Transverse colon (tissue), 4 donors: ENCODE measurements around the gene GPR78. TPM values are rescaled to one million over a fixed set of nuclear protein-coding genes. Genes with fewer than 3 reads are reported as not detected.

Source experiments
- DNase-seq: peaks from one replicate; pipeline ENCODE4 v3.0.0-alpha.2; 2019
- H3K27ac ChIP-seq, 4 donors: fragments of 200-600 bp; sonication (generic); 2 replicates each; pipeline ENCODE4 v1.5.1; 2016 to 2018; ENCODE audit warnings: inconsistent platforms in 4 of 4
- H3K27me3 ChIP-seq: fragments of 200-600 bp; sonication (generic); 2 replicates; pipeline ENCODE4 v1.5.1; 2017; ENCODE audit warnings: inconsistent platforms
- H3K36me3 ChIP-seq, 4 donors: fragments of 200-600 bp; sonication (generic); 2 replicates each; pipeline ENCODE4 v1.5.1; 2017 to 2019; ENCODE audit warnings: inconsistent platforms in 4 of 4
- H3K4me1 ChIP-seq, 4 donors: fragments of 200-600 bp; sonication (generic); 2 replicates each; pipeline ENCODE4 v1.5.1; 2017 to 2020; ENCODE audit warnings: inconsistent platforms in 4 of 4
- H3K4me3 ChIP-seq, 4 donors: fragments of 200-600 bp; sonication (generic); 1 replicate in 1 of 4; 2 replicates in 3 of 4; pipeline versions ENCODE4 v1.5.1 to v1.6.1; 2017 to 2019; ENCODE audit warnings: inconsistent platforms in 4 of 4
- H3K9me3 ChIP-seq, 2 donors: fragments of 200-600 bp; sonication (generic); 2 replicates each; pipeline ENCODE4 v1.5.1; 2017 to 2019; ENCODE audit warnings: inconsistent platforms in 2 of 2
- EP300 ChIP-seq: sonication (generic); formaldehyde crosslinking; IDR thresholded peaks from one replicate; pipeline ENCODE4 v1.6.1; 2017; ENCODE audit warnings: antibody characterized with exemption, low read depth
- POLR2A ChIP-seq: fragments of 450-650 bp; IDR thresholded peaks from one replicate; pipeline ENCODE4 v1.6.1; 2016; ENCODE audit warnings: antibody characterized with exemption, mild to moderate bottlenecking, moderate library complexity
- POLR2AphosphoS5 ChIP-seq, 3 donors: sonication (generic); formaldehyde crosslinking; IDR thresholded peaks; one replicate each; pipeline ENCODE4 v1.6.1; 2016; ENCODE audit warnings: antibody characterized with exemption in 3 of 3
- WGBS, 2 donors: methylation state at CpG; one replicate each; pipeline ENCODE4 v1.1.5; 2018; ENCODE audit warnings: low coverage in 1 of 2; 5-methylcytosine and 5-hydroxymethylcytosine counted together
- in situ Hi-C, 4 donors: fragments of 200-750 bp; cut with MboI; loops; one replicate each; pipeline versions ENCODE4 v1.15.0 to v1.15.1; 2017; ENCODE audit warnings: low sequenced_read_pairs in 3 of 4, low pct_ligation_motif_present in 1 of 4, low pct_unique_long_range_greater_than_20kb in 1 of 4
- intact Hi-C: fragments of 100-400 bp; cut with DNase I; formaldehyde crosslinking; loops from one replicate; pipeline ENCODE4 v1.15.1; 2023; ENCODE audit warnings: low total_unique reads
- total RNA-seq, 4 donors: library from RNA; depleted of rRNA; stranded (reverse); fragments of >200 nt; gene quantifications; one replicate each; pipeline ENCODE4 v1.1.0, GENCODE V29; 2016
- TF ChIP-seq, protein P1 (sequence below), 5 experiments: fragments of 200-600 bp in 3 of 5; fragments of 450-650 bp in 2 of 5; sonication (generic) in 3 of 5; IDR thresholded peaks; 1 replicate in 2 of 5; 2 replicates in 3 of 5; pipeline ENCODE4 v1.5.1; 2016 to 2017; ENCODE audit warnings: antibody characterized with exemption in 5 of 5, inconsistent platforms in 3 of 5, mild to moderate bottlenecking in 2 of 5, moderate library complexity in 1 of 5

GPR78 gene
- total RNA-seq, 4 donors from 2014 or later = 0.14 TPM; not detected in 3

GRCh38 chr4:8591626-8592365, 11.6 kb downstream of the GPR78 start:
- H3K4me1 ChIP-seq = no peaks in the 10 kb centered on the region
- WGBS, 2 donors = 66 to 100% methylated on average over 2 to 15 of the region's 15 CpGs
- no peak overlapping the region for H3K27ac ChIP-seq
- intact Hi-C loops (loop anchor here (5.0 kb wide), 1 partner anchor 119 kb away; no protein-coding TSS in a partner anchor), in situ Hi-C loops (loop anchor here in 3 of 4 donors (10.0 to 25.0 kb wide), 3 partner anchors 127 to 354 kb away; no protein-coding TSS in a partner anchor)
- TF ChIP-seq EP300 = no peak
- TF ChIP-seq, protein P1, sequence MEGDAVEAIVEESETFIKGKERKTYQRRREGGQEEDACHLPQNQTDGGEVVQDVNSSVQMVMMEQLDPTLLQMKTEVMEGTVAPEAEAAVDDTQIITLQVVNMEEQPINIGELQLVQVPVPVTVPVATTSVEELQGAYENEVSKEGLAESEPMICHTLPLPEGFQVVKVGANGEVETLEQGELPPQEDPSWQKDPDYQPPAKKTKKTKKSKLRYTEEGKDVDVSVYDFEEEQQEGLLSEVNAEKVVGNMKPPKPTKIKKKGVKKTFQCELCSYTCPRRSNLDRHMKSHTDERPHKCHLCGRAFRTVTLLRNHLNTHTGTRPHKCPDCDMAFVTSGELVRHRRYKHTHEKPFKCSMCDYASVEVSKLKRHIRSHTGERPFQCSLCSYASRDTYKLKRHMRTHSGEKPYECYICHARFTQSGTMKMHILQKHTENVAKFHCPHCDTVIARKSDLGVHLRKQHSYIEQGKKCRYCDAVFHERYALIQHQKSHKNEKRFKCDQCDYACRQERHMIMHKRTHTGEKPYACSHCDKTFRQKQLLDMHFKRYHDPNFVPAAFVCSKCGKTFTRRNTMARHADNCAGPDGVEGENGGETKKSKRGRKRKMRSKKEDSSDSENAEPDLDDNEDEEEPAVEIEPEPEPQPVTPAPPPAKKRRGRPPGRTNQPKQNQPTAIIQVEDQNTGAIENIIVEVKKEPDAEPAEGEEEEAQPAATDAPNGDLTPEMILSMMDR (IDR thresholded peaks at IDR 0.05) = no peak
- no peak for TF ChIP-seq POLR2AphosphoS5 (IDR thresholded peaks at IDR 0.05)
- TF ChIP-seq POLR2A = no peak
- H3K4me3 ChIP-seq = no peak overlapping the region
- DNase-seq = no peak
- H3K9me3 ChIP-seq = no peaks in the 10 kb centered on the region
- no peaks in the 10 kb centered on the region for H3K36me3 ChIP-seq
- H3K27me3 ChIP-seq = peaks cover 39% of the 10 kb centered on the region

DNA sequence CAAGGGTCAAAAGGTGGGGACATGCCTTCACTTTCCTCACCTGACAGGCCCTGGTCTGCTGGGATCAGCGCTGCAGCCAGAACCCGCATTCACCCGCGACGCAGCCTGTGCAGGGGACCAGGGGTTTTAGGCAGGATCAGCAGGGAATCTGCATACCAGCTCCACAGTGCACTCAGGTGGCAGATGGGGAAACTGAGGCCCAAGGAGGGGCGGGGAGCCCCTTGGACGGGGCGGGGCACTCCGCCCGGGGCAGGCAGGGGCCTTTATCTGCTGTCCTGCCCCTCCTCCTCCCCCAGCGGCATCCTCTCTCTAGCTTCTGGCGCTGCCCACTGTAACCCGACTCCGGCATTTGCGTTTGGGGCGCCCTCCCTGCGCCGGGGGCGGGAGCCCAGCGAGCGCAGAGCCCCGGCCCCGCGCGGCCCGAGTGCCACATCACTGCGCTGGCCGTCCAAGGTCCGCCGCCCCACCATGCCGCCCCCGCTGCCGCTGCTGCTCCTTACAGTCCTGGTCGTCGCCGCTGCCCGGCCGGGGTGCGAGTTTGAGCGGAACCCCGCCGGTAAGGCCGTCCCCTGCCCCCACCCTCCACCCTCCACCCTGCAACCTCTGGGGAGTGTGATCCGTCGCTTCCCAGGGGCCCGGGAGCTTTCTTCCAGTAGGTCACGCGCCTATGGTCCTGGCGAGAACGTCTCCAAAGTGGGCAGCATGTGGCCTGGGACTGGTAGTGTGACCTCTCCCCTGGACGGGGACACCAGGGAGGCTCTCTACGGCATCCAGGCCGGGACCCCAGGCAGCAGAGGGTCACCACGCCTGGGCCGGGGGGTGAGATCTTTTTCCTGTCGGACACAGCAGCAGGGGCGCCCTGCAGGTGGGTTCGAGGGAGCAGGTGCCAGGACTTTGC, 12.4 kb downstream of the GPR78 start, which contains the start of gene CPZ:
Gene CPZ, plus strand, starts transcription at position 400 of the 898 bp plus-strand sequence. Its CDS starts 69 bp downstream, at position 469.
- in situ Hi-C loops = loop anchor here in 3 of 4 donors (10.0 to 25.0 kb wide), 3 partner anchors 128 to 355 kb away; no protein-coding TSS in a partner anchor
- WGBS, 2 donors = 10% methylated on average over 45 of the region's 58 CpGs; no CpG with 5 or more reads in 1 of the 2 donors
- no peak for TF ChIP-seq EP300
- TF ChIP-seq, protein P1 (IDR thresholded peaks at IDR 0.05) = no peak
- no peaks in the 10 kb centered on the region for H3K9me3 ChIP-seq
- H3K27ac ChIP-seq = no peak within 1 kb of the TSS
- no peaks in the 10 kb centered on the region for H3K4me1 ChIP-seq
- H3K27me3 ChIP-seq = peaks cover 39% of the 10 kb centered on the region
- H3K36me3 ChIP-seq = no peaks in the 10 kb centered on the region
- intact Hi-C loops = loop anchor here (5.0 kb wide), 1 partner anchor 120 kb away; no protein-coding TSS in a partner anchor
- DNase-seq = no peak
- no peak within 1 kb of the TSS for H3K4me3 ChIP-seq

DNA sequence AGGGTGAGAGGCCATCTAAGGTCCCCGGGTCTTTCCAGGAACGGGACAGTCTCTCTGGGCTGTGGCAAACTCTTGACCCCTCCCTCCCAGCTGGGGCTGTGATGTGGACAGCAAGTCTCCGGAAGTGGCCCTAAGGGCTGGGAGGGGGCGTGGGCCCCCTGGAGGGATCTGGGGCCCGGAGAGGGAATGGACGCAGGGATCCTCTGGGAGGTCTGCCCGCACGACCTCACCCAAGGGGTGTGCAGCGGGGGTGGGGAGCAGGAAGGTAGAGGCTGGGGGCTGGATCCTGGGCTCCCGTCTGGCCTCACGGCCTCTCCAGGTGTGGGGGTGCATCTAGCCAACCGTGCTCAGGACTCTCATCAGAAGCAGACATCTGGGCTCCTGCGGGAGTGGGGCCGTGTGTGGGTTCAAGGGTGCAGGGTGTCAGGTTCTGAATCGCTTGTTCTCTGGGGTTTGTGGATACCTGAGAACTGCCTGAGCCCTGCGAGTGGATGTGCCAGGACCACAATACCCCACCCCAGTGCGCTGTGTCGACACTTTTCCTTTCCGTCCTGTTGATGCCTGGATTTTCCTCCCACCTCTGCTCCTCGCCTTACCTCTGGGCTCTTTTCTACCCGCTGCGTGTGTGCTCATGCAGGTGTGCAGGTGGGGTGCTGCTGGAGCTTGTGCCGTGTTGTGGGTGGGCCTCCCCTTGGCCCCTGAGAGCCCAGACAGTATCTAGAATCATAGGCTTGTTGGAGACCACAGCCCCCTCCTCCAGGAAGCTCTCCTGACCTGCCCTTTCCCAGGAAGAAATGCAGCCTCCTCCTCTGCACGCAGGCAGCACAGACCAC, 13.3 kb downstream of the GPR78 start:
- no peak for TF ChIP-seq POLR2A
- no peak for TF ChIP-seq EP300
- TF ChIP-seq, protein P1 (IDR thresholded peaks at IDR 0.05) = no peak
- TF ChIP-seq POLR2AphosphoS5 (IDR thresholded peaks at IDR 0.05) = no peak
- in situ Hi-C loops (loop anchor here in 3 of 4 donors (10.0 to 25.0 kb wide), 3 partner anchors 129 to 356 kb away; no protein-coding TSS in a partner anchor), intact Hi-C loops (loop anchor here (5.0 kb wide), 1 partner anchor 121 kb away; no protein-coding TSS in a partner anchor)
- no peaks in the 10 kb centered on the region for H3K36me3 ChIP-seq
- 41 to 100% methylated on average over 1 to 16 of the region's 24 CpGs for WGBS, 2 donors
- H3K27ac ChIP-seq = no peak overlapping the region
- no peak for DNase-seq
- no peak overlapping the region for H3K4me3 ChIP-seq
- peaks cover 39% of the 10 kb centered on the region for H3K27me3 ChIP-seq
- no peaks in the 10 kb centered on the region for H3K9me3 ChIP-seq
- H3K4me1 ChIP-seq = no peaks in the 10 kb centered on the region
